IMR-90 (cell line): ENCODE results near the gene TGFBR2. TPM values are rescaled to one million over a fixed set of nuclear protein-coding genes. Genes with fewer than 3 reads are reported as not detected.

Experiments used
- ATAC-seq: fragments of 200-7000 bp; cut with Tn5 transposase; 2 replicates; pipeline ENCODE4 v1.9.1; 2020; ENCODE audit warnings: low read depth, mild to moderate bottlenecking, moderate library complexity
- BruUV-seq: library from RNA; stranded (reverse); fragments of 400-500 nt; replicated peaks from 2 replicates; lab custom pipeline; 2021; lab: Mats Ljungman, UMichigan
- CTCF ChIA-PET: fragments of 300-600 bp; formaldehyde crosslinking; extraction: SDS; loops from one replicate; lab custom pipeline; 2021; ENCODE audit warnings: antibody characterized with exemption; lab: Yijun Ruan, JAX
- POLR2A ChIA-PET: fragments of 300-600 bp; sonication (Branson Sonifier 250); formaldehyde crosslinking; loops from one replicate; lab custom pipeline; 2022; ENCODE audit warnings: antibody characterized with exemption; ENCODE audit not compliant: unreplicated experiment; lab: Charles Lee
- DNase-seq: peaks from one replicate; pipeline ENCODE4 v3.0.0; 2013
- H2AFZ ChIP-seq: replicated peaks from 2 replicates; pipeline ENCODE3; 2013; ENCODE audit warnings: low read length, mild to moderate bottlenecking; ENCODE audit not compliant: poor library complexity
- H2AK5ac ChIP-seq: 2 replicates; pipeline ENCODE4 v1.6.1; 2013; ENCODE audit warnings: low read depth, low read length, inconsistent platforms
- H2AK9ac ChIP-seq: replicated peaks from 2 replicates; pipeline ENCODE3; 2013; ENCODE audit warnings: mild to moderate bottlenecking, low read depth, low read length, moderate library complexity; ENCODE audit not compliant: poor library complexity
- H2BK120ac ChIP-seq: 2 replicates; pipeline ENCODE4 v1.6.1; 2013; ENCODE audit warnings: low read depth, low read length, inconsistent platforms
- H2BK15ac ChIP-seq: 3 replicates; pipeline ENCODE4 v1.6.1; 2013; ENCODE audit warnings: low read depth, low read length, inconsistent platforms
- H2BK20ac ChIP-seq: 2 replicates; pipeline ENCODE4 v1.6.1; 2013; ENCODE audit warnings: low read depth, mild to moderate bottlenecking, inconsistent platforms, low read length, moderate library complexity
- H2BK5ac ChIP-seq: 2 replicates; pipeline ENCODE4 v1.6.1; 2013; ENCODE audit warnings: mild to moderate bottlenecking, low read depth, low read length, inconsistent platforms; ENCODE audit not compliant: poor library complexity, severe bottlenecking
- H3K14ac ChIP-seq: replicated peaks from 2 replicates; pipeline ENCODE4 v1.6.1; 2013; ENCODE audit warnings: low read depth, low read length, inconsistent platforms
- H3K18ac ChIP-seq: 2 replicates; pipeline ENCODE4 v1.6.1; 2013; ENCODE audit warnings: low read depth, low read length, control low read depth
- H3K23ac ChIP-seq: 2 replicates; pipeline ENCODE4 v1.6.1; 2013; ENCODE audit warnings: low read depth, low read length, inconsistent platforms
- H3K27ac ChIP-seq: 2 replicates; pipeline ENCODE4 v1.5.1; 2013; ENCODE audit warnings: mild to moderate bottlenecking, control low read depth, low read length; ENCODE audit not compliant: insufficient read depth
- H3K27me3 ChIP-seq: 2 replicates; pipeline ENCODE4 v1.6.1; 2013; ENCODE audit warnings: low read length; ENCODE audit not compliant: control insufficient read depth, insufficient read depth
- H3K36me3 ChIP-seq: 2 replicates; pipeline ENCODE4 v1.6.1; 2013; ENCODE audit warnings: low read length, mixed read lengths; ENCODE audit not compliant: control insufficient read depth, insufficient read depth
- H3K4ac ChIP-seq: 2 replicates; pipeline ENCODE4 v1.6.1; 2013; ENCODE audit warnings: low read depth, low read length, inconsistent platforms
- H3K4me1 ChIP-seq: 2 replicates; pipeline ENCODE4 v1.6.1; 2013; ENCODE audit warnings: low read length, mixed read lengths; ENCODE audit not compliant: control insufficient read depth, insufficient read depth
- H3K4me2 ChIP-seq: 2 replicates; pipeline ENCODE4 v1.6.1; 2013; ENCODE audit warnings: low read depth, mild to moderate bottlenecking, control low read depth, low read length, moderate library complexity
- H3K4me3 ChIP-seq: 2 replicates; pipeline ENCODE4 v1.5.1; 2013; ENCODE audit warnings: low read depth, mild to moderate bottlenecking, control low read depth, low read length, moderate library complexity; ENCODE audit not compliant: insufficient read depth
- H3K56ac ChIP-seq: 2 replicates; pipeline ENCODE4 v1.6.1; 2013; ENCODE audit warnings: low read length, inconsistent platforms; ENCODE audit not compliant: insufficient read depth; ENCODE audit errors: extremely low read depth
- H3K79me1 ChIP-seq, 2 experiments: 2 replicates each; pipeline ENCODE4 v1.6.1; 2013; ENCODE audit warnings: low read length in 2 of 2, inconsistent platforms in 1 of 2, low read depth in 1 of 2
- H3K9ac ChIP-seq: 2 replicates; pipeline ENCODE4 v1.6.1; 2013; ENCODE audit warnings: low read depth, low read length, control low read depth
- H3K9me1 ChIP-seq: 2 replicates; pipeline ENCODE4 v1.6.1; 2013; ENCODE audit warnings: low read length, inconsistent platforms; ENCODE audit not compliant: insufficient read depth
- H3K9me3 ChIP-seq: 2 replicates; pipeline ENCODE4 v1.6.1; 2013; ENCODE audit warnings: low read length; ENCODE audit not compliant: control insufficient read depth, insufficient read depth
- H4K20me1 ChIP-seq: 2 replicates; pipeline ENCODE4 v1.6.1; 2013; ENCODE audit warnings: low read length, inconsistent platforms; ENCODE audit not compliant: insufficient read depth
- H4K5ac ChIP-seq: 2 replicates; pipeline ENCODE4 v1.6.1; 2013; ENCODE audit warnings: mild to moderate bottlenecking, low read depth, low read length, control low read depth
- H4K8ac ChIP-seq, 2 experiments: 2 replicates each; pipeline ENCODE4 v1.6.1; 2013; ENCODE audit warnings: low read depth in 2 of 2, low read length in 2 of 2, control low read depth in 1 of 2, inconsistent platforms in 1 of 2
- H4K91ac ChIP-seq: 2 replicates; pipeline ENCODE4 v1.6.1; 2013; ENCODE audit warnings: low read depth, low read length, inconsistent platforms; ENCODE audit not compliant: insufficient read depth
- BHLHE40 ChIP-seq: fragments of 150-350 bp; IDR thresholded peaks from 2 replicates; pipeline ENCODE4 v1.6.1; 2016; ENCODE audit warnings: mild to moderate bottlenecking, low read depth, low read length
- CEBPB ChIP-seq: IDR thresholded peaks from 2 replicates; pipeline ENCODE4 v1.6.1; 2012; ENCODE audit warnings: low read depth, low read length, improper control_type of control experiment
- CHD1 ChIP-seq: IDR thresholded peaks from 2 replicates; pipeline ENCODE4 v1.6.1; 2012; ENCODE audit warnings: low read depth, low read length, improper control_type of control experiment
- CTCF ChIP-seq: conservative IDR thresholded peaks from 2 replicates; pipeline ENCODE4 v1.5.1; 2012; ENCODE audit warnings: mild to moderate bottlenecking, low read depth, low read length, improper control_type of control experiment
- ELK1 ChIP-seq: fragments of 150-350 bp; IDR thresholded peaks from 2 replicates; pipeline ENCODE4 v1.6.1; 2016; ENCODE audit warnings: low read depth, mild to moderate bottlenecking, low read length, moderate library complexity, borderline replicate concordance
- FOS ChIP-seq: fragments of 150-350 bp; IDR thresholded peaks from 2 replicates; pipeline ENCODE4 v1.6.1; 2016; ENCODE audit warnings: low read depth, low read length
- MAFK ChIP-seq: IDR thresholded peaks from 2 replicates; pipeline ENCODE4 v1.6.1; 2012; ENCODE audit warnings: low read depth, low read length, improper control_type of control experiment
- MAZ ChIP-seq: IDR thresholded peaks from 2 replicates; pipeline ENCODE4 v1.6.1; 2012; ENCODE audit warnings: low read depth, mild to moderate bottlenecking, low read length, improper control_type of control experiment, moderate library complexity, borderline replicate concordance
- MXI1 ChIP-seq: IDR thresholded peaks from 2 replicates; pipeline ENCODE4 v1.6.1; 2012; ENCODE audit warnings: low read depth, mild to moderate bottlenecking, low read length, moderate library complexity, borderline replicate concordance
- NFE2L2 ChIP-seq: fragments of 150-350 bp; IDR thresholded peaks from 2 replicates; pipeline ENCODE4 v1.6.1; 2016; ENCODE audit warnings: low read depth, mild to moderate bottlenecking, low read length
- POLR2A ChIP-seq: IDR thresholded peaks from 2 replicates; pipeline ENCODE4 v1.6.1; 2012; ENCODE audit warnings: mild to moderate bottlenecking, low read depth, low read length
- RAD21 ChIP-seq: IDR thresholded peaks from 2 replicates; pipeline ENCODE4 v1.6.1; 2012; ENCODE audit warnings: low read length, improper control_type of control experiment
- RCOR1 ChIP-seq: IDR thresholded peaks from 2 replicates; pipeline ENCODE4 v1.6.1; 2012; ENCODE audit warnings: mild to moderate bottlenecking, low read length, improper control_type of control experiment; ENCODE audit not compliant: insufficient replicate concordance
- RFX5 ChIP-seq: IDR thresholded peaks from 2 replicates; pipeline ENCODE4 v1.8.0; 2012; ENCODE audit warnings: low read depth, mild to moderate bottlenecking, low read length, moderate library complexity
- SMC3 ChIP-seq: fragments of 150-350 bp; IDR thresholded peaks from 2 replicates; pipeline ENCODE4 v1.6.1; 2016; ENCODE audit warnings: low read depth, mild to moderate bottlenecking, antibody characterized with exemption, low read length, moderate library complexity
- USF2 ChIP-seq: fragments of 150-350 bp; IDR thresholded peaks from 2 replicates; pipeline ENCODE4 v1.6.1; 2017; ENCODE audit warnings: mild to moderate bottlenecking, antibody characterized with exemption, low read length, low read depth
- WGBS, 2 experiments: methylation state at CpG; one replicate each; pipeline versions ENCODE4 v1.1.5 to v1.1.7; 2013; ENCODE audit warnings: missing lambda C conversion rate in 2 of 2; ENCODE audit not compliant: insufficient read length in 1 of 2; ENCODE audit errors: extremely low coverage in 2 of 2; 5-methylcytosine and 5-hydroxymethylcytosine counted together
- dilution Hi-C: fragments of 300-500 bp; cut with HindIII; formaldehyde crosslinking; loops from one replicate; pipeline ENCODE4 v1.14.3; 2018; ENCODE audit warnings: low sequenced_read_pairs; ENCODE audit not compliant: unreplicated experiment
- in situ Hi-C: fragments of 300-500 bp; cut with MboI; formaldehyde crosslinking; loops from 3 replicates; pipeline ENCODE4 v1.14.3; 2019; ENCODE audit warnings: low sequenced_read_pairs, inconsistent platforms, mixed read lengths
- intact Hi-C: fragments of 100-400 bp; cut with micrococcal nuclease; formaldehyde crosslinking; loops from 2 replicates; pipeline ENCODE4 v1.10.0; 2022
- polyA plus RNA-seq, 3 experiments: library from polyadenylated mRNA; depleted of rRNA; stranded (reverse); fragments of >200 nt; gene quantifications; 2 replicates each; pipeline ENCODE4 v1.2.3, GENCODE V29; 2012; ENCODE audit warnings: low replicate concordance in 1 of 3
- total RNA-seq: library from RNA; depleted of rRNA; stranded (reverse); fragments of >200 nt; gene quantifications from 2 replicates; pipeline ENCODE4 v1.2.3, GENCODE V29; 2012

Gene TGFBR2
- total and polyA plus RNA-seq, 2 of the 4 experiments (the other 2 are of a cell fraction) = 63.7 to 87.5 TPM

GRCh38 chr3:30587904-30588303 lies 18.5 kb upstream of the TGFBR2 start:
- dilution Hi-C loops = no loop called here
- no peak for ATAC-seq
- POLR2A ChIA-PET = no interaction called here

More at GRCh38 chr3:30587904-30588303, 18.5 kb upstream of the TGFBR2 start:
- Histone ChIP-seq H3K14ac (no peak overlapping the region), H2AFZ (no peak overlapping the region), H3K4me1 (no peaks in the 10 kb centered on the region), H3K27ac (no peak overlapping the region), H3K4me2 (no peak overlapping the region), H3K18ac (no peak overlapping the region), H3K4ac (no peak overlapping the region), H3K79me1 (no peaks in the 10 kb centered on the region), H4K20me1 (no peaks in the 10 kb centered on the region), H3K4me3 (no peak overlapping the region), H2AK9ac (no peak overlapping the region), H2BK20ac (no peak overlapping the region), H3K56ac (no peak overlapping the region), H3K9ac (no peak overlapping the region), H4K8ac (no peak overlapping the region), H3K9me1 (no peaks in the 10 kb centered on the region), H2BK120ac (no peak overlapping the region), H2AK5ac (no peak overlapping the region), H4K5ac (no peak overlapping the region), H2BK5ac (no peak overlapping the region), H3K27me3 (no peaks in the 10 kb centered on the region), H4K91ac (no peak overlapping the region), H3K23ac (no peak overlapping the region), H3K9me3 (no peaks in the 10 kb centered on the region), H2BK15ac (no peak overlapping the region), H3K36me3 (no peaks in the 10 kb centered on the region)
- in situ Hi-C loops (no loop called here), intact Hi-C loops (no loop called here)
- no peak for DNase-seq
- TF ChIP-seq MAFK (no peak), ELK1 (no peak), RAD21 (no peak), MAZ (no peak), USF2 (no peak), BHLHE40 (no peak), FOS (no peak), NFE2L2 (no peak), SMC3 (no peak), RFX5 (no peak), MXI1 (no peak), CHD1 (no peak), CTCF (no peak), RCOR1 (no peak), CEBPB (no peak), POLR2A (no peak)
- CTCF ChIA-PET = no interaction called here
- no CpG with 5 or more reads among the region's 2 CpGs for WGBS, 2 experiments
- no TSS peak for BruUV-seq
